Fibroblast of pulmonary artery (primary cell): Measurements from ENCODE around the gene CKS1B.

Experiments
- DNase-seq: peaks from one replicate; pipeline ENCODE4 v3.0.0-alpha.2; 2010; ENCODE audit warnings: low read depth
- H3K4me3 ChIP-seq: replicated peaks from 2 replicates; pipeline ENCODE4 v1.5.1; 2011; ENCODE audit warnings: low read depth, mild to moderate bottlenecking, control low read depth, low read length, moderate library complexity
- CTCF ChIP-seq: IDR thresholded peaks from 2 replicates; pipeline ENCODE4 v1.5.1; 2011; ENCODE audit warnings: mild to moderate bottlenecking, control low read depth, low read length, inconsistent platforms; ENCODE audit errors: missing control alignments

Gene CKS1B

GRCh38 chr1:154961207-154962155 is 13.0 kb upstream of the CKS1B start, which contains the start of gene PYGO2:
Gene PYGO2 (minus strand): TSS chr1:154961782. CDS start chr1:154961576, 206 bp downstream.
- H3K4me3 ChIP-seq: peak within 1 kb of the TSS; percentile 68
- TF ChIP-seq CTCF: no peak
- peak; percentile 76 for DNase-seq

GRCh38 chr1:154962156-154962749 is 12.2 kb upstream of the CKS1B start:
- no peak for TF ChIP-seq CTCF
- peak overlapping the region; percentile 68 for H3K4me3 ChIP-seq
- DNase-seq: no peak

- no peak for TF ChIP-seq CTCF
- H3K4me3 ChIP-seq: peak overlapping the region; percentile 68
- no peak for DNase-seq
Measured at GRCh38 chr1:154962795-154963330, 11.6 kb upstream of the CKS1B start.

- H3K4me3 ChIP-seq: no peak overlapping the region
- no peak for TF ChIP-seq CTCF
- DNase-seq: no peak
Measured at GRCh38 chr1:154963643-154964042, 10.8 kb upstream of the CKS1B start.

GRCh38 chr1:154964359-154964758 is 10.1 kb upstream of the CKS1B start:
- no peak for TF ChIP-seq CTCF
- no peak for DNase-seq
- H3K4me3 ChIP-seq: no peak overlapping the region

- TF ChIP-seq CTCF: no peak
- no peak for DNase-seq
- H3K4me3 ChIP-seq: no peak overlapping the region
Measured at GRCh38 chr1:154966111-154966510, 8.4 kb upstream of the CKS1B start.
